NAMALWA (cell line): ENCODE measurements around the gene CENPQ.
"Not testable (repeated sequence)": the region's sequence is repeated elsewhere in the genome, so short reads cannot be mapped to it uniquely, and the experiment has no call there.

Source experiments
- DNase-seq: peaks from one replicate; pipeline ENCODE4 v3.0.0-alpha.2; 2015; ENCODE audit warnings: low spot score

Gene CENPQ, protein sequence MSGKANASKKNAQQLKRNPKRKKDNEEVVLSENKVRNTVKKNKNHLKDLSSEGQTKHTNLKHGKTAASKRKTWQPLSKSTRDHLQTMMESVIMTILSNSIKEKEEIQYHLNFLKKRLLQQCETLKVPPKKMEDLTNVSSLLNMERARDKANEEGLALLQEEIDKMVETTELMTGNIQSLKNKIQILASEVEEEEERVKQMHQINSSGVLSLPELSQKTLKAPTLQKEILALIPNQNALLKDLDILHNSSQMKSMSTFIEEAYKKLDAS

GRCh38 chr6:49462927-49463611 lies at the start of gene CENPQ, which contains the start of gene MMUT:
Gene CENPQ, plus strand, starts transcription at chr6:49463370. Its CDS starts 6,807 bp downstream, at chr6:49470177.
Gene MMUT, minus strand, starts transcription at chr6:49463253. Its CDS starts 3,787 bp downstream, at chr6:49459466.
- peak; percentile 98 for DNase-seq

DNA sequence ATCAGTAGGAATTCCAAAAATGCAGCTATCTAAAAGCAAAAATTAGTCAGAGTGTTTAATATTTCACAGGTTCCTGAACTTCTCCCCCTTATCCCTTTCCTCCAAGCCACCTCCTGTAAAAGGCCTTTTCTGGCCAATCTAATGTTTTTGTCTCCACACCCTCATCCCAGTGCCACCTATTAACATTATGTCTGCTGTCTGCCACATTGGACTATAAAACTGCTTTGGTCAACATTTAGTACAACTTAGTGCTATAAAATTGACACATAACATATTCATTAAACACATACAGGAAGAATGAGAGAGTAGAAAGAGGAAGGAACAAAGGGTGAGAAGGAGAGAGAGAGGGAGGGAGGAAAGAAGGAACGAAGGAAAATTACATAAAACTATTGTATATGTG lies 47.8 kb upstream of the CENPQ start:
- no peak for DNase-seq

DNA sequence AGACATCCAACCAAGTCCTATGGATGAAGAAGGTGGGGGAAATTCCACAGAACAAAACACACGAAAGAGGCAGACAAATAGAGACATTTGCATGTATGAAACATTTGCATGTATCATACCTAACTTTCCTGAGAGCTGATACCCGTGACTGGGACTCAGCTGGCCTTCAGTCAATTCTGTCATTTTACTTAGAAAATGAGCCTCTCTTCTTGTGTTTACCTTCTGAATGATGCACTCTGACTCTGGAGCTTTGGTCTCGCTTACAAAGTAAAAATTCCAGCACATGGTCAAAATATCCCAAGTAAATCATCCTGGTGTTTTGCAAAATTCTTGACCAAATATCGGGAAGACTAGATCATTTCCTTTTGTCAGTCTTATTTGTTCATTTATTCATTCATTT lies 47.0 kb upstream of the CENPQ start:
- no peak for DNase-seq

DNA sequence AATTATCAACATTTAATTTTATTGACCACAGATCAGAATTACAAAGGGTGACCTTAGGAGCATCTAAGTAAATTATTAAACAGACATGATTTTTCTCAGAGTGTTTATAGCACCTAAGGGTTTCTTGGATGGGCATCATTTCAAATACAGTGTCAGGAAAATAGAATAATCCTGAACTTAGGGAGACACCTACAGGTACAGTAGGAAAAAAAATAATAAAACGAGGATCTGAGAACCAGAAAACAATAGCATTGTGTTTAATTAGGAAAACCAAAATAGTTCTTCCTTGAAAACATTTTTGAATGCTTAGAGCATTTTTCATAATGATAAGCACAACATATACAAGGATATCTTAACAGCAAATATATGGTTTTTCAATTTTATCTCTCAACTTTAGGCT lies 39.4 kb upstream of the CENPQ start:
- DNase-seq: no peak

GRCh38 chr6:49430187-49430586 lies 33.0 kb upstream of the CENPQ start:
- no peak for DNase-seq

GRCh38 chr6:49430866-49431265 lies 32.3 kb upstream of the CENPQ start:
- DNase-seq: no peak

DNA sequence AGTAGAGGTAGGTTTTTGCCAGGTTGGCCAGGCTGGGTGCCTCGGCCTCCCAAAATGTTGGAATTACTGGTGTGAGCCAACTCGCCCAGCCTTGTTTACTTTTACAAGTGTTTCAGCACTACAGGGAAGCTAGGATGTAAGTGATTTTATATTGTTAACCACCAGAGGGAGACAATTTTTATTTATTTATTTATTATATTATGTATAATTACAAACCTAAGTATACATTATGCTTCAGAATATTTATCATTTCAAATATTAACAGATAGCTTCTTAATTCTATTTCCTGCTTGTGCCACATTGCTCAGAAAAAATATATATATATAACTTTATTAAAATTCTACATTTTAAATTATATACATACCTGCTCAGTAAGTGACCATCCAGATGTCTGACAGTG lies 9.9 kb upstream of the CENPQ start:
- DNase-seq: peak; percentile 17

DNA sequence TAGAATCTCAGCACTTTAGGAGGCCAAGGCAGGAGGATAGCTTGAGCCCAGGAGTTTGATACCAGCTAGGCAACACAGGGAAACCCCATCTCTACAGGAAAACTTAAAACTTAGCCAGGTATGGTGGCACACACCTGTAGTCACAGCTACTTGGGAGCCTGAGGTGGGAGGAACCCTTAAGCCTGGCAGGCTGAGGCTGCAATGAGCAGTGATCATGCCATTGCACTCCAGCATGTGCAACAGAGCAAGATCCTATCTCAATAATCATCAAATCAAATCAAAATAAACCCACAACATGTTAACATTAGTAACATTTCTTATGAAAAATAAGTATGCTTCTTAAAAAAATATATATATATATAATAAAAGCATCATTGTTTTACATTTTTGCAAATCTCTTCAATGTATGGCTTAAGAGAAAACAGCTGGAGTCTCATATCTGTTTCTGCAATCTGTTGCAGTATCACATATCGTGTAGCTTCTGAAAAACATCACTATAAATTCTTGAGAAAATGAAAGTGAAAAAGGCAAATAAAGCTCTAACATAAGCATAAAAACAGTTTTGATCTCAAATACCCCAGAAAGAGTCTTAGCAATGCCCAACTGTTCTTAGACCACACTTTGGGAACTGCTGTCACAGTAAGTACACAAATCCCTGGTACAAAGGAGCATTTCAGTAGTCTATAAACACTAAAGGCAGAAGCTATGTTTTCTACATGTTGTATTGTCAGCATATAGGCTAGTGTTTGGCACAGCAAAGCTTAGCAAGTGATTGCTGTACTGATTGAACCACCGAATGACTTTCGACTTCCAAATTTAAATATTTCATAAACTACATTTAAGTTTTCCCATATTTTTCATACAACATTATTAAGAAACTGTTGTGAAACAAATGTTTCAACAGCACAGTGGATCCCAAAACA lies 8.1 kb upstream of the CENPQ start:
- no peak for DNase-seq

- DNase-seq: no peak
Measured at GRCh38 chr6:49457771-49458170, 5.4 kb upstream of the CENPQ start.

GRCh38 chr6:49462071-49462470 lies 1.1 kb upstream of the CENPQ start:
- DNase-seq: peak; percentile 51

GRCh38 chr6:49462599-49462926 lies 607 bp upstream of the CENPQ start:
- DNase-seq: no peak

DNA sequence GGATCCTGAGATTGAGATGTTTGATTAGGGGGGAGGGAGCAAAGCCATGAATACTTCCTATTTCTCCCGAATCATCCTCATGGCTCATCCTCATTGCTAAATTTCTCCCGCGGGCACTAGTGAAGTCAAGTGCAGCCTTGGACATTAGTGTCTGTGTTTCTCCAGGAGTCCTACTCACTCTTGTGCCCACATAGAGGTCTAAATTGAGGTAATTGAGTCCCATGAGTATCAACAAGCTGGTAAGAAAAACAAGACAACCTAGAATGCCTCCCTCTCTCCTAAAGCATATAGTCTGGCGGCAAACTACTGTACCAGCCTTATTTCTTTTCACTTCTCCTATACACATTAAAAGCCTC lies 420 bp downstream of the CENPQ start:
- no peak for DNase-seq

GRCh38 chr6:49464691-49465090 lies 1.5 kb downstream of the CENPQ start:
- no peak for DNase-seq

DNA sequence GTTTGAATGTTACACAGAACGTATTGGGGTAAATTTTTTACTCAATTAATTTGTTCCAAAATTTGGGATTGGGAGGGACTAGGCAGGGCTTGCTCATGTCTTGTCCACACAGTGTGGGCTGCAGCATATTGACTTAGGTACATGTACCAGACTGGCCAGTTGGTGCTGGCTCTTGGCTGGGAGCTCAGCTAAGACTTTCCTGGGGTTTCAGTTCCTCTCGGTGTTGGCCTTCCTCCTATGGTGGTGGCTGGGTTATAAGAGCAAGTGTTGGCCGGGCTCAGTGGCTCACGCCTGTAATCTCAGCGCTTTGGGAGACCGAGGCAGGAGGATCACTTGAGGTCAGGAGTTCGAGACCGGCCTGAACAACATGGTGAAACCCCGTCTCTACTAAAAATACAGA lies 4.9 kb downstream of the CENPQ start:
- DNase-seq: no peak

DNA sequence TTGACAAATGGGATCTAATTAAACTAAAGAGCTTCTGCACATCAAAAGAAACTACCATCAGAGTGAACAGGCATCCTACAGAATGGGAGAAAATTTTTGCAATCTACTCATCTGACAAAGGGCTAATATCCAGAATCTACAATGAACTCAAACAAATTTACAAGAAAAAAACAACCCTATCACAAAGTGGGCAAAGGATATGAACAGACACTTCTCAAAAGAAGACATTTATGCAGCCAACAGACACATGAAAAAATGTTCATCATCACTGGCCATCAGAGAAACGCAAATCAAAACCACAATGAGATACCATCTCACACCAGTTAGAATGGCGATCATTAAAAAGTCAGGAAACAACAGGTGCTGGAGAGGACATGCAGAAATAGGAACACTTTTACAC lies 13.4 kb downstream of the CENPQ start:
- DNase-seq: not testable (repeated sequence)

DNA sequence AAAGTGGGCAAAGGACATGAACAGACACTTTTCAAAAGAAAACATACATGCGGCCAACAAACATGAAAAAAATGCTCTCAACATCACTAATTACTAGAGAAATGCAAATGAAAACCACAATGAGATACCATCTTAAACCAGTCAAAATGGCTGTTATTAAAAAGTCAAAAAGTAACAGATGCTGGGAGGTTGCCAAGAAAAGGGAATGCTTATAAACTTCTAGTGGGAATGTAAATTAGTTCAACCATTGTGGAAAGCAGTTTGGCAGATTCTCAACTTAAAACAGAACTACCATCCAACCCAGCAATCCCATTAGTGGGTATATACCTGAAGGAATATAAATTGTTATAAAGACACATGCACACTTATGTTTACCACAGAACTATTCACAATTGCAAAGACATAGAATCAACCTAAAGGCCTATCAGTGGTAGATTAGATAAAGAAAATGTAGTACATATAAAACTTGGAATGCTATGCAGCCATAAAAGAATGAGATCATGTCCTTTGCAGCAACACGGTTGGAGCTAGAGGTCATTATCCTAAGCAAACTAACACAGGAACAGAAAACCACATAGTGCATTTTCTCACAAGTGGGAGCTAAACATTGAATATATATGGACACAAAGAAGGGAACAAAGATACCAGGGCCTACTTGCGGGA lies 16.3 kb downstream of the CENPQ start:
- DNase-seq: no peak

- DNase-seq: not testable (repeated sequence)
Measured at GRCh38 chr6:49481846-49482245, 18.7 kb downstream of the CENPQ start.

GRCh38 chr6:49483380-49483779 lies 20.2 kb downstream of the CENPQ start:
- not testable (repeated sequence) for DNase-seq

DNA sequence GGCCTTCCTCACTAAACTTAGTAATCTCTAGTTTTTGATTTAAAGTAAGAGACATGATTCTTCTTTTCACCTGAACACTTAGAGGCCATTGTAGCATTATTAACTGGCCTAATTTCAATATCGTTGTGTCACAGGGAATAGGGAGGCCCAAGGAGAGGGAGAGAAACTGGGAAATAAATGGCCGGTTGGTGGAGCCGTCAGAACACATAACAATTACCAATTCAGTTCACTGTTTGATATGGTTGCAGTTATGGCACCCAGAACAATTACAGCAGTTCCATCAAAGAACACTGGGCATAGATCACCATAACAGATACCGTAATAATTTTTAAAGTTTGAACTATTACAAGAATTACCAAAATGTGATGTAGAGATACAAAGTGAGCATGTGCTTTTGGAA lies 27.5 kb downstream of the CENPQ start:
- DNase-seq: no peak

GRCh38 chr6:49497304-49497703 lies 34.1 kb downstream of the CENPQ start:
- DNase-seq: no peak

DNA sequence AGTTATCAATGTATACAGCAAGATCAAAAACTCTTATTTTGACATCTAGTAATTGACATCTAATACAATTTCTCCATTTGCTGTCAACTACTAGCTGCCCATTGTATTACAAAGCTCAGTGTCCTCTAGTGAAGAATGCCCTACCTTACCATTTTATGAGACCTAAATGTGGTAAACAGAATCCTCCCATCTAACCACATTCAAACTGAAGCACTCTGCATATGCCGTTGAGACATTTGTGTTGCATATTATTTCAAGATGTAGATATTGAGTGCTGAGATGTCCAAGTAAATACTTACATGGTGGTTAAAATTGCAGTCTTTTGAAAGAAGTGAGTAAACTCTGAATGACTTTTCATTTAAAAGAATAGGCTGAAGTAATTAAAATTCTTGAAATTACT lies 36.0 kb downstream of the CENPQ start:
- no peak for DNase-seq

DNA sequence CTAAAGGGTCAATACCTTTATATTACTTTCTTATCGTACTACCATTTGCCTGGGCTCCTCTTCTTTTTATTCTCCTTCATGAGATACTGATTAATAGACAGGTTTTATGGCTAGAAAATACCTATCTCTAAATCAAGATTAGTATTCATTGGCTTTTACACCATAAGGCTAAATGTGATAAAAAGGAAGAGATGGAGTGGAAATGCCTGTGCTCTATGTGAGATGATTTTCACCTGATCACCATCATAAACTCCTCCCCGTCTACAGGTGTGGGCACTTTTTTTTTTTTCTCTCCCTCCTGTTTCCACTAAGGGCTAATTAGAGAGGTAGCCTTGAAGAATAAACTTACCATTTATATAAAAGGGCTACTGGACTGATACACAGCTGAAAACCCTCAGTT lies 36.5 kb downstream of the CENPQ start, which contains the start of gene GLYATL3:
Gene GLYATL3, plus strand, starts transcription at position 301 of the 400 bp plus-strand sequence. CDS start 12,068 bp downstream, outside the sequence.
- DNase-seq: no peak
